Hepatocyte (in vitro differentiated cells): ENCODE results near the gene BPHL.
"Not testable (repeated sequence)": the region's sequence is repeated elsewhere in the genome, so short reads cannot be mapped to it uniquely, and the experiment has no call there.

Source experiments
- CTCF ChIP-seq: fragments of 200-600 bp; sonication (generic); IDR thresholded peaks from 2 replicates; pipeline ENCODE4 v1.5.1; 2016; ENCODE audit warnings: antibody characterized with exemption, mild to moderate bottlenecking; ENCODE audit not compliant: poor library complexity
- EZH2 ChIP-seq: fragments of 200-600 bp; sonication (generic); IDR thresholded peaks from 2 replicates; pipeline ENCODE4 v1.6.1; 2016; ENCODE audit warnings: antibody characterized with exemption, mild to moderate bottlenecking, borderline replicate concordance
- EZH2phosphoT487 ChIP-seq: fragments of 200-600 bp; sonication (generic); IDR thresholded peaks from one replicate; pipeline ENCODE4 v1.6.1; 2018; ENCODE audit warnings: antibody characterized with exemption, mild to moderate bottlenecking, low read depth, moderate library complexity; ENCODE audit not compliant: unreplicated experiment, severe bottlenecking

- TF ChIP-seq CTCF, EZH2, EZH2phosphoT487: not testable (repeated sequence)
These were observed 55.2 kb downstream of the BPHL start for GRCh38 chr6:3173636-3174089.
